B cell (primary cell): ENCODE measurements around the gene MAML2. TPM values are rescaled to one million over a fixed set of nuclear protein-coding genes. Genes with fewer than 3 reads are reported as not detected.

Source experiments
- ATAC-seq: fragments of 200-7000 bp; cut with Tn5 transposase; one replicate; pipeline ENCODE4 v1.10.0; 2021; ENCODE audit warnings: low read depth, mild to moderate bottlenecking, moderate number of reproducible peaks, moderate library complexity
- CTCF ChIA-PET: fragments of 350-600 bp; sonication (Branson Sonifier 250); formaldehyde crosslinking; loops from one replicate; lab custom pipeline; 2021; ENCODE audit warnings: antibody characterized with exemption, inconsistent platforms; lab: Charles Lee
- POLR2A ChIA-PET: fragments of 350-600 bp; sonication (Branson Sonifier 250); formaldehyde crosslinking; loops from one replicate; lab custom pipeline; 2021; ENCODE audit warnings: antibody characterized with exemption; lab: Charles Lee
- DNase-seq: peaks from one replicate; pipeline ENCODE4 v3.0.0; 2013
- H2AFZ ChIP-seq: 2 replicates; pipeline ENCODE4 v1.6.1; 2012; ENCODE audit warnings: mild to moderate bottlenecking, low read depth, low read length; ENCODE audit not compliant: insufficient read depth, poor library complexity, severe bottlenecking
- H3K27ac ChIP-seq, 2 donors: 1 replicate in 1 of 2; 2 replicates in 1 of 2; pipeline ENCODE4 v1.5.1; 2012 to 2013; ENCODE audit warnings: low read length in 2 of 2, mild to moderate bottlenecking in 2 of 2, moderate library complexity in 1 of 2
- H3K27me3 ChIP-seq, 4 experiments: fragments of 200-600 bp in 1 of 4; sonication (generic) in 1 of 4; replicated peaks in 1 of 4; 1 replicate in 2 of 4; 2 replicates in 2 of 4; pipeline versions ENCODE4 v1.6.1 to v1.7.0; 2013 to 2016; ENCODE audit warnings: low read length in 3 of 4, mild to moderate bottlenecking in 2 of 4, mixed read lengths in 1 of 4, moderate library complexity in 1 of 4; ENCODE audit not compliant: insufficient read depth in 4 of 4, control insufficient read depth in 3 of 4; ENCODE audit errors: control extremely low read depth in 1 of 4
- H3K36me3 ChIP-seq, 2 experiments: replicated peaks in 1 of 2; 1 replicate in 1 of 2; 2 replicates in 1 of 2; pipeline versions ENCODE4 v1.6.1 to v1.7.1; 2013; ENCODE audit warnings: low read length in 1 of 2; ENCODE audit not compliant: insufficient read depth in 2 of 2, control insufficient read depth in 1 of 2; ENCODE audit errors: control extremely low read depth in 1 of 2, extremely low read depth in 1 of 2
- H3K4me1 ChIP-seq, 2 donors: fragments of 200-600 bp in 1 of 2; sonication (generic) in 1 of 2; 1 replicate in 1 of 2; 2 replicates in 1 of 2; pipeline versions ENCODE4 v1.5.1 to v1.6.1; 2013 to 2017; ENCODE audit warnings: low read length in 2 of 2; ENCODE audit not compliant: control insufficient read depth in 2 of 2, insufficient read depth in 2 of 2
- H3K4me2 ChIP-seq: replicated peaks from 2 replicates; pipeline ENCODE3; 2012; ENCODE audit warnings: mild to moderate bottlenecking, low read depth, low read length; ENCODE audit not compliant: poor library complexity, severe bottlenecking
- H3K4me3 ChIP-seq, 5 experiments: fragments of 200-600 bp in 1 of 5; sonication (generic) in 1 of 5; 1 replicate in 3 of 5; 2 replicates in 2 of 5; pipeline versions ENCODE4 v1.5.1 to v1.7.0; 2011 to 2016; ENCODE audit warnings: low read length in 4 of 5, mild to moderate bottlenecking in 4 of 5, low read depth in 2 of 5, control low read depth in 1 of 5, moderate library complexity in 1 of 5; ENCODE audit not compliant: insufficient read depth in 1 of 5; ENCODE audit errors: control extremely low read depth in 1 of 5, extremely low read depth in 1 of 5
- H3K79me2 ChIP-seq: fragments of 200-600 bp; sonication (generic); one replicate; pipeline ENCODE4 v1.6.0; 2016; ENCODE audit warnings: low read length; ENCODE audit not compliant: control insufficient read depth, insufficient read depth
- H3K9ac ChIP-seq: fragments of 200-600 bp; sonication (generic); 2 replicates; pipeline ENCODE4 v1.6.1; 2017; ENCODE audit warnings: mild to moderate bottlenecking, low read length, moderate library complexity
- H3K9me3 ChIP-seq, 3 donors: one replicate each; pipeline versions ENCODE4 v1.6.1 to v1.7.1; 2013; ENCODE audit warnings: low read length in 2 of 3; ENCODE audit not compliant: control insufficient read depth in 2 of 3, insufficient read depth in 1 of 3; ENCODE audit errors: control extremely low read depth in 1 of 3
- H4K20me1 ChIP-seq: 2 replicates; pipeline ENCODE4 v1.6.0; 2012; ENCODE audit warnings: mild to moderate bottlenecking, low read length; ENCODE audit not compliant: insufficient read depth, control insufficient read depth, poor library complexity, severe bottlenecking
- H3K27ac Mint-ChIP-seq: one replicate; pipeline ENCODE4 v1.8.0; 2021; ENCODE audit warnings: mixed read lengths
- H3K27me3 Mint-ChIP-seq: one replicate; pipeline ENCODE4 v1.8.0; 2021; ENCODE audit warnings: mixed read lengths
- H3K4me1 Mint-ChIP-seq: one replicate; pipeline ENCODE4 v1.8.0; 2021; ENCODE audit warnings: mixed read lengths
- H3K4me3 Mint-ChIP-seq: one replicate; pipeline ENCODE4 v1.8.0; 2021; ENCODE audit warnings: mixed read lengths
- H3K9me3 Mint-ChIP-seq: one replicate; pipeline ENCODE4 v1.8.0; 2022; ENCODE audit warnings: mixed read lengths; ENCODE audit not compliant: insufficient read depth
- EZH2 ChIP-seq: IDR thresholded peaks from 2 replicates; pipeline ENCODE4 v1.6.1; 2012; ENCODE audit warnings: borderline replicate concordance, low read depth, mild to moderate bottlenecking, moderate library complexity, low read length; ENCODE audit not compliant: insufficient read depth, poor library complexity, severe bottlenecking
- WGBS: methylation state at CpG from one replicate; pipeline ENCODE4 v1.1.5; 2013; ENCODE audit warnings: missing lambda C conversion rate; ENCODE audit not compliant: insufficient coverage; 5-methylcytosine and 5-hydroxymethylcytosine counted together
- intact Hi-C: fragments of 100-400 bp; cut with micrococcal nuclease; formaldehyde crosslinking; loops from one replicate; pipeline ENCODE4 v1.10.0; 2022
- polyA plus RNA-seq: library from polyadenylated mRNA; depleted of rRNA; stranded (reverse); fragments of >200 nt; gene quantifications from 2 replicates; pipeline ENCODE4 v1.2.3, GENCODE V29; 2012
- total RNA-seq, 2 donors: library from RNA; stranded (reverse); fragments of 120-200 nt in 1 of 2; gene quantifications; 1 replicate in 1 of 2; 2 replicates in 1 of 2; pipeline versions ENCODE4 v1.2.3 to v1.2.4, GENCODE V29; 2013 to 2022
- TF ChIP-seq, protein P1 (sequence below): fragments of 200-600 bp; IDR thresholded peaks from one replicate; pipeline ENCODE4 v1.8.0; 2022; ENCODE audit warnings: antibody characterized with exemption, mild to moderate bottlenecking

MAML2 gene
- total and polyA plus RNA-seq, 2 donors (not counting 1 experiment from before 2014, with no cell fraction given) = 10.7 to 26.4 TPM

DNA sequence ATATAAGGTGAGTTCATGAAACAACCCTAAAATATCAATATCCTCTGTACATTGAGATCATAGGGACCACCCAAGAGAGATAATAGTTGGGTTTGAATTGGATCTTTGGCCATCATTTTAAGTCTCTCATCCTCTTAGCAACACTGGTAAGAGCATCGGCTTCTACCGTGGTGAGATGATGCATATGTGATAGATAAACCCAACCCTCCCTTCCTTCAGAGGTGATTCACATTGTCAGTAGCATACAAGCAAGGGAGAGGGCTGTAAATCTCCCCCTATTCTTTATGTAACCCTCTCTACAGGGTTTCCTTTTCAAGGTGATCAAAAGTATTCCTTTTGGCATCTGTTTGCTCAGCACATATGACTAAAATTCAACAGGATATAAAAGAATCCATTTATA is 316.7 kb downstream of the MAML2 start:
- Mint-ChIP-seq H3K27ac (no peak overlapping the region), H3K27me3 (no peaks in the 10 kb centered on the region), H3K4me3 (no peak overlapping the region), H3K9me3 (no peaks in the 10 kb centered on the region), H3K4me1 (peaks cover 4% of the 10 kb centered on the region)
- peaks cover 5% of the 10 kb centered on the region for H3K79me2 ChIP-seq
- intact Hi-C loops = no loop called here
- no peaks in the 10 kb centered on the region for H4K20me1 ChIP-seq
- H3K9ac ChIP-seq = no peak overlapping the region
- no peaks in the 10 kb centered on the region for H3K27me3 ChIP-seq
- TF ChIP-seq, protein P1, sequence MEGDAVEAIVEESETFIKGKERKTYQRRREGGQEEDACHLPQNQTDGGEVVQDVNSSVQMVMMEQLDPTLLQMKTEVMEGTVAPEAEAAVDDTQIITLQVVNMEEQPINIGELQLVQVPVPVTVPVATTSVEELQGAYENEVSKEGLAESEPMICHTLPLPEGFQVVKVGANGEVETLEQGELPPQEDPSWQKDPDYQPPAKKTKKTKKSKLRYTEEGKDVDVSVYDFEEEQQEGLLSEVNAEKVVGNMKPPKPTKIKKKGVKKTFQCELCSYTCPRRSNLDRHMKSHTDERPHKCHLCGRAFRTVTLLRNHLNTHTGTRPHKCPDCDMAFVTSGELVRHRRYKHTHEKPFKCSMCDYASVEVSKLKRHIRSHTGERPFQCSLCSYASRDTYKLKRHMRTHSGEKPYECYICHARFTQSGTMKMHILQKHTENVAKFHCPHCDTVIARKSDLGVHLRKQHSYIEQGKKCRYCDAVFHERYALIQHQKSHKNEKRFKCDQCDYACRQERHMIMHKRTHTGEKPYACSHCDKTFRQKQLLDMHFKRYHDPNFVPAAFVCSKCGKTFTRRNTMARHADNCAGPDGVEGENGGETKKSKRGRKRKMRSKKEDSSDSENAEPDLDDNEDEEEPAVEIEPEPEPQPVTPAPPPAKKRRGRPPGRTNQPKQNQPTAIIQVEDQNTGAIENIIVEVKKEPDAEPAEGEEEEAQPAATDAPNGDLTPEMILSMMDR = no peak
- TF ChIP-seq EZH2 = no peak
- H3K36me3 ChIP-seq = peaks cover 0 to 4% of the 10 kb centered on the region in 2 experiments
- DNase-seq (no peak), ATAC-seq (no peak)
- CTCF ChIA-PET = interaction anchor here (1.2 to 1.4 kb wide), 2 partner anchors 13 to 317 kb away, joined by 3 to 4 read pairs; no protein-coding TSS in a partner anchor
- no peak overlapping the region for H3K4me2 ChIP-seq
- POLR2A ChIA-PET = no interaction called here
- WGBS = no CpG with 5 or more reads among the region's 2 CpGs
- H2AFZ ChIP-seq = no peak overlapping the region
- no peak overlapping the region for H3K27ac ChIP-seq
- no peaks in the 10 kb centered on the region for H3K4me1 ChIP-seq
- H3K9me3 ChIP-seq = no peaks in the 10 kb centered on the region
- no peak overlapping the region for H3K4me3 ChIP-seq

DNA sequence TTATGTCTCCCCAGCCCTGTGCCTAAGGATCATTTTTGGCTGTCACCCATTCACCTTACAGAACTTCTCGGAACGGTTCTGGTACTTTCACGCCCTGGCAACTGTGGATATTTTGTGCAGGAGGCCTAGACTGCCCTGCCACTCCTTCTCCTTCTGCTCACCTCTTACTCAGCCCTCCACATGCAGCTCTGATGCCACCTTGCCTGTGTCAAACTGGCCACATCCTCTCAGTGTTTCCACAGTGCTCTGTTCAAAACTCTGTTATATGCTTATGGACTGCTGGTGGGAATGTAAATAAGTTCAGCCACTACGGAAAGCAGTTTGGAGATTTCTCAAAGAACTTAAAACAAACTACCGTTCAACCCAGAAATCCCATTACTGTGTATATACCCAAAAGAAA is 318.3 kb downstream of the MAML2 start:
- Mint-ChIP-seq H3K4me1 (peaks cover 4% of the 10 kb centered on the region), H3K9me3 (no peaks in the 10 kb centered on the region), H3K27me3 (no peaks in the 10 kb centered on the region), H3K4me3 (no peak overlapping the region), H3K27ac (no peak overlapping the region)
- no peak overlapping the region for H2AFZ ChIP-seq
- TF ChIP-seq EZH2 = no peak
- TF ChIP-seq, protein P1 = no peak
- H4K20me1 ChIP-seq = no peaks in the 10 kb centered on the region
- no peaks in the 10 kb centered on the region for H3K9me3 ChIP-seq
- no peak overlapping the region for H3K4me2 ChIP-seq
- whole genome bisulfite sequencing = no CpG with 5 or more reads among the region's 5 CpGs
- CTCF ChIA-PET = no interaction called here
- H3K27ac ChIP-seq = no peak overlapping the region
- intact Hi-C loops = no loop called here
- ATAC-seq (no peak), DNase-seq (no peak)
- POLR2A ChIA-PET = no interaction called here
- no peaks in the 10 kb centered on the region for H3K27me3 ChIP-seq
- H3K9ac ChIP-seq = no peak overlapping the region
- H3K4me1 ChIP-seq = no peaks in the 10 kb centered on the region
- peaks cover 0 to 4% of the 10 kb centered on the region in 2 experiments for H3K36me3 ChIP-seq
- H3K79me2 ChIP-seq = no peaks in the 10 kb centered on the region
- no peak overlapping the region for H3K4me3 ChIP-seq
